Measurements from ENCODE around the gene FAM171A2. TPM values are rescaled to one million over a fixed set of nuclear protein-coding genes. Genes with fewer than 3 reads are reported as not detected.

Gene FAM171A2
- total RNA-seq, 3 donors from 2014 or later: 0.88 to 2.9 (median 2.7) TPM

DNA sequence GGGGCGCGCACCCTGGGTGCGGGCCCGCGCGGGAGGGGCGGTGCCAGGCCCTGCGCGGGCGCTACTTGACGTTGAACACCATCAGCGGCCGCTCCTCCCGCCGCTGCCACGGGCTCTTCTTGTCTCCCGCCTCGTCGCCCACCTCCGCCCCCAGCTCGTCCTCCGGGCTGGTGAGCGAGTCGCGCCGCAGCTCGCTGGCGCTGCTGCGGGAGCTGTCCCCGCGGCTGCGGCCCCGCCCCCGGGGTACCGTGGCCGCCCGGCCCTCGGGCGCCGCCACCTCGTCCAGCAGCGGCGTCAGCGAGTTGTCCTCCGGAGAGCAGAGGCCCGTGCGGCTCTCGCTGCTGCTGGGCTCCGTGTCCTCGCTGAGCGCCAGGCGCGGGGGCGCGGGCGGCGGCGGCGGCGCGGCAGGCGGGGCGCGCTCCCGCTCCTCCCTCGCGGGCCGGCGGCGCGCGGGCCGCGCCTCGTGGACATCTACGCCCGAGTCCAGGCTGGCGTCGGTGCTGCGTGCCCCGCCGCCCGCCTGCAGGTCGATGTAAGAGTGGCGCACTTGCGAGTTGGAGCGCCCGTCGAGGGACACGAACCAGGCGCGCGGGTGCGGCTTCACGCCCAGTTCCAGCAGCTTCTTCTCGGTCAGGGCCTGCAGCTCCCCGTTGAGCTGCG, 9.9 kb downstream of the FAM171A2 start:
- Histone ChIP-seq H3K4me1 (no peaks in the 10 kb centered on the region), H3K27ac (peak overlapping the region in 1 of 2 donors; percentile 61), H3K27me3 (no peaks in the 10 kb centered on the region), H3K4me3 (peak overlapping the region; percentile 23 to 75 (median 53)), H3K36me3 (peaks cover 8% of the 10 kb centered on the region), H3K9me3 (no peaks in the 10 kb centered on the region)
- no peak for DNase-seq (ENCODE audit: low spot score in 2 of 2)
- intact Hi-C loops (cut with DNase I; ENCODE audit: low total_unique reads): loop anchor here (5.0 kb wide), 1 partner anchor 498 kb away; no protein-coding TSS in a partner anchor
- TF ChIP-seq POLR2A (IDR thresholded peaks at IDR 0.05) (no peak), POLR2AphosphoS5 (IDR thresholded peaks at IDR 0.05) (no peak)

DNA sequence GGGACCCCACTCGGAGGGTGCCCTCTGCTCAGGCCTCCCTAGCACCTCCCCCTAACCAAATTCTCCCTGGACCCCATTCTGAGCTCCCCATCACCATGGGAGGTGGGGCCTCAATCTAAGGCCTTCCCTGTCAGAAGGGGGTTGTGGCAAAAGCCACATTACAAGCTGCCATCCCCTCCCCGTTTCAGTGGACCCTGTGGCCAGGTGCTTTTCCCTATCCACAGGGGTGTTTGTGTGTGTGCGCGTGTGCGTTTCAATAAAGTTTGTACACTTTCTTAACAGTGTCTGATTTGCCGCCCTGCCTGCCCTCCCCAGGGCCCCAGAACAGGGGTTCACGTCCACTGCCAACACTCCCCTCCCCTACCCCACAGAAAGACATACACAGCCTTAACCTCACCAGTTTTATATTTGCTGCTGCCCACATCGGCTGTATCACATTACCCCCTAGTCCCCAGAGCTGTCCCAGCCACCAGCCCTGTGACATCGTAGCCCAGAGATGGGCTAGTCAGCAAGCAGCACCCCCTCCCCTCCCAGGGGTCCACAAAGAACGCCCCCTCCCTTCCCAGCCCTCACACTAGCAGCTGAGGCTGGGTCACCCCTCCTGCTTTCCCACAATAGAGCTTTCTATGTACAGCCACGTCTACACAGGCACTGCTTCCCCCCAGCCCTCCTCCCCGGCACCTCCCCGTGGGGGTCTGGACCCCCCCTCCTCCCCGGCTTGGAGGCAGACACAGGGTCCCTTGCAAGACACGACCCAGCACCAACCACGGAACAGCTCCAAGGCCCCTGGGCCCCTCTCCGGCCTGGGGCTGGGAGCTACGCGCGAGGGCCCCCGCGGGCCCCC, 10.6 kb downstream of the FAM171A2 start:
- H3K4me3 ChIP-seq: peak overlapping the region in 2 of 3 donors; percentile 53 to 75
- peak overlapping the region in 1 of 2 donors; percentile 61 for H3K27ac ChIP-seq
- no peaks in the 10 kb centered on the region for H3K4me1 ChIP-seq
- TF ChIP-seq CTCF (IDR thresholded peaks at IDR 0.05): no peak
- TF ChIP-seq POLR2A (IDR thresholded peaks at IDR 0.05): no peak
- no peak for TF ChIP-seq POLR2AphosphoS5 (IDR thresholded peaks at IDR 0.05)
- DNase-seq (ENCODE audit: low spot score in 2 of 2): no peak
- intact Hi-C loops (cut with DNase I; ENCODE audit: low total_unique reads): loop anchor here (5.0 kb wide), 1 partner anchor 499 kb away; no protein-coding TSS in a partner anchor
- H3K36me3 ChIP-seq: peaks cover 8% of the 10 kb centered on the region
- no peaks in the 10 kb centered on the region for H3K9me3 ChIP-seq
- H3K27me3 ChIP-seq: no peaks in the 10 kb centered on the region

GRCh38 chr17:44351961-44352827, 11.5 kb downstream of the FAM171A2 start:
- no peak overlapping the region for H3K27ac ChIP-seq
- intact Hi-C loops (cut with DNase I; ENCODE audit: low total_unique reads): loop anchor here (5.0 kb wide), 1 partner anchor 500 kb away; no protein-coding TSS in a partner anchor
- TF ChIP-seq CTCF (IDR thresholded peaks at IDR 0.05) (no peak), POLR2AphosphoS5 (IDR thresholded peaks at IDR 0.05) (no peak), POLR2A (IDR thresholded peaks at IDR 0.05) (no peak)
- no peak for DNase-seq (ENCODE audit: low spot score in 2 of 2)
- no peak overlapping the region for H3K4me3 ChIP-seq
- no peaks in the 10 kb centered on the region for H3K4me1 ChIP-seq
- no peaks in the 10 kb centered on the region for H3K9me3 ChIP-seq
- H3K27me3 ChIP-seq: no peaks in the 10 kb centered on the region
- peaks cover 8% of the 10 kb centered on the region for H3K36me3 ChIP-seq

DNA sequence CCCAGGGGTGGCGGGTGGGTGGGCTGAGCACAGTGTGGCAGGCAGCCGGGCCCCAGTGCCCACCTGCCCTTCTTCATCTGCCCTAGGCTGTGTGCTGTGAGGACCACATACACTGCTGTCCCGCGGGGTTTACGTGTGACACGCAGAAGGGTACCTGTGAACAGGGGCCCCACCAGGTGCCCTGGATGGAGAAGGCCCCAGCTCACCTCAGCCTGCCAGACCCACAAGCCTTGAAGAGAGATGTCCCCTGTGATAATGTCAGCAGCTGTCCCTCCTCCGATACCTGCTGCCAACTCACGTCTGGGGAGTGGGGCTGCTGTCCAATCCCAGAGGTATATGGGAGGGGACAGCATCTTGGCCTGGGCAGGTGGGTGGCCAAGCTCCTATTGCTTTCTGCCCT, 12.2 kb downstream of the FAM171A2 start:
- no peak overlapping the region for H3K4me3 ChIP-seq
- intact Hi-C loops (cut with DNase I; ENCODE audit: low total_unique reads): loop anchor here (5.0 kb wide), 1 partner anchor 501 kb away; no protein-coding TSS in a partner anchor
- H3K9me3 ChIP-seq: no peaks in the 10 kb centered on the region
- H3K27ac ChIP-seq: no peak overlapping the region
- H3K36me3 ChIP-seq: peaks cover 8% of the 10 kb centered on the region
- no peaks in the 10 kb centered on the region for H3K27me3 ChIP-seq
- H3K4me1 ChIP-seq: no peaks in the 10 kb centered on the region
- TF ChIP-seq CTCF (IDR thresholded peaks at IDR 0.05) (no peak), POLR2A (IDR thresholded peaks at IDR 0.05) (no peak), POLR2AphosphoS5 (IDR thresholded peaks at IDR 0.05) (no peak)
- DNase-seq (ENCODE audit: low spot score in 2 of 2): no peak

GRCh38 chr17:44350733-44351226, 12.9 kb downstream of the FAM171A2 start:
- H3K36me3 ChIP-seq: peaks cover 8% of the 10 kb centered on the region
- no peaks in the 10 kb centered on the region for H3K9me3 ChIP-seq
- TF ChIP-seq POLR2A (IDR thresholded peaks at IDR 0.05) (no peak), CTCF (IDR thresholded peaks at IDR 0.05) (peak in 2 of 3 donors; percentile 56 to 70)
- H3K4me3 ChIP-seq: no peak overlapping the region
- no peak overlapping the region for H3K27ac ChIP-seq
- H3K4me1 ChIP-seq: no peaks in the 10 kb centered on the region
- H3K27me3 ChIP-seq: no peaks in the 10 kb centered on the region
- intact Hi-C loops (cut with DNase I; ENCODE audit: low total_unique reads): loop anchor here (5.0 kb wide), 1 partner anchor 502 kb away; no protein-coding TSS in a partner anchor
- DNase-seq (ENCODE audit: low spot score in 2 of 2): no peak
